NCI-H526 treated with DMSO at 0.1 percent for 48 hours (cell line): ENCODE data around the gene KCTD6.
A peak's percentile ranks its signal among the peaks of the same experiment; 100 is the strongest.

ENCODE experiments used
- DNase-seq: peaks from one replicate; lab custom pipeline; 2025; lab: John Stamatoyannopoulos, UW

The KCTD6 gene

DNA sequence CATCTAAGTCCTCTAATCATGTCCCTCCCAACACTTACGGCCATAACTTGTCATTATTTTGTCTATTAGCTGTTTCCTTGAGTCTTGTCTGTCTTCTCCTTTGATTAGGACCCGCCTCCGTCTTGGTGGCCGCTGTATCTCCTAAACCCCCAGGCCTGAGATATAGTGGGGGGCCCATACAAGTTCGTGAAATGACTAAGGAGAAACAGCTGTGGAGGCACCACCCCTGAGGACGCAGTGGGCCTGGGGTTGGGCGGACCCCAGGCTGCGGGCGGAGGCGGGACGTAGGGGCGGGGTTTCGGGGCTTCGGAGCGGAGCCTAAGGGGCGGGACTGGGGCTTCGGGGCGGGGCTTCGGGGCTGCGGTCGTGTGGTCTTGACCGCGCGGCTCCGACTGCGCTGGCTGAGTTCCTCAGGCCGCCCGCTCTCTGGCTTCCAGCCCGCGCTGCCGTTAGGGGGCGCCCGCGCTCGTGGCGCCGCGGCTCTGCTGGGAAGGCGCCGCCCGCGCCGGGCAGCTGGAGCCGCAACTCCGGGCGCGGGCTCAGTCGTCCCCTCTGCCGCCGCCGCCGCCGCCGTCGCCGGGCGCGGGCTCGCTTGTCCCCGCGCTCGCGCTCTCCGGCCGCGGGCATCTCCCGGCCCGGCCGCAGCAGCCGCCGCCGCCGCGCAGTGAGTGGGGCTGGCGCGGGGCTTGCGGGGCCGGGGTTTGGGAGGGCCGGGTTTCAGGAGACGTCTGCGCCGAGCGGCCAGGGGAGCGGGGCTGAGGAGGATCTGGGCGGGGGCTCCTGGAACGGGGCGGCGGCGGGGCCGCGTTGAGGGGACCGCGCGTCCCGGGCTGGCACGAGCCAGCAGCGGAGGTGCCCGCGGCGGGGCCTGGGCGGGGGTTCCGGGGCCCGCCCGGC lies at the start of gene KCTD6:
TSS of gene KCTD6 (plus strand) at position 591 of the 897 bp plus-strand sequence. CDS start 6,660 bp downstream, outside the sequence.
- peak; percentile 61 for DNase-seq

DNA sequence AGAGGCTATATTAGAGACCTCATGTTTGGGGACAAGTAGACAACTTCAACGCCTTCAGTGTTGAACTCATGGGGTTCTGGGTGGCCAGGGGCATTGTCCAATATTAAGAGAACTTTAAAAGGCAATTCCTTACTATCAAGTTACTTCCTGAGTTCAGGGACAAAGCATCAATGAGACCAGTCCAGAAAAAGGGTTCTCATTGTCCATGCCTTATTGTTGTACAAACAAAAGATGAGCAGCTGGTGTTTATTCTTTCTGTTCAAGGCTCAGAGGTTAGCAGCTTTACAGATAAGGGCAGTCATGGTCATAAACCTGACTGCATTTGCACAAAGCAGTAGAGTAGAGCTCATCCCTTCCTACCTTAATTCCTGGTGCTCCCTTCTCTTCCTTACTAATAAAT lies 39.7 kb upstream of the KCTD6 start:
- DNase-seq, result no peak

DNA sequence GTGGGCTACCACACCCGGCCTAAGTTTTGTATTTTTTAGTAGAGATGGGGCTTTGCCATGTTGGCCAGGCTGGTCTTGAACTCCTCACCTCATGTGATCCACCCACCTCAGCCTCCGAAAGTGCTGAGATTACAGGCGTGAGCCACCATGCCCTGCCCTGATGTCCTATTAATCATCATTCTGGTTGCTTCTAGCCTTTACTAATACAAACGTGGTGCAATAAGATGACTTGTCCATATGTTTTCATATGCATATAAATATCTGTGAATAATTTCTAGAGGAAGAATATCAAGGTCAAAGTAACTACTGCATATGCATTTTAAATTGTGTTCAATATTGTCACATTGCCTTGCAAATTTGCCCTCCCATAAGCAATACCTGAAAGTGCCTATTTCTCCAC lies 32.7 kb upstream of the KCTD6 start:
- DNase-seq, result no peak

GRCh38 chr3:58462829-58463180 lies 29.1 kb upstream of the KCTD6 start:
- no peak for DNase-seq

DNA sequence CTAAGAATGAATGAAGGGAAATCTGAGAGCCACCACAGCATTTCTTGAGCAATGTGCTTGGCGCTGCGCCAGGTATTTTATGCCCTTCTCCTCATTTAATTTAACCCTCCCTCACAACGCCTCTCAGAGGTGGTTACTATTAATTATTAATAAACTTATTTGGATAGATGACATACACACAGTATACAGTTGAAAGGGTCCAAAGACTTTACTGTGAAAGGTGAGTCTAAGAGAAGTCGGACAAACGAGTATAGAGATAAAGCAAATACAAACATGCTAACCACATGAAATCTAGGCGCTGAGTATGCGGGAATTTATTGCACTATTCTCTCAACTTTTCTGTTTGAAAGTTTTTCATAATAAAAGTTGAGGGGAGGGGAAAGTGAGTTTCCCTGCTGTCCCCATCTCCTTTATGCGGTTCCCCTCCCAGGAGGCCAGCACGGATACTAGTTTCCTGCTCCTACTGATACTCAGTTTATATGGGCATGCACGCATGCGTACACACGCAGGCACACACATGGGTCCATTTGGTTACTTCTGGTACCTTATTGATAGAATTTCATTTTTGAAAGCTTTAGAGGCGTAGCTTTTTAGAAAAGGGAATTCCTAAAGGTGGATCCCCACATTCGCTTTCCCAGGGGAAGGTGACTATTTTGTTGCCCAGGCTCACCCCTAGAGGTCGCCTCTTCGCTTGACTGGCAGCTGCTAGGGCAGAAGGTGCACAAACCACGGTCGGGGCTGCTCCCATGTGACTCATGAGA lies 28.5 kb upstream of the KCTD6 start:
- DNase-seq, result peak; percentile 12

DNA sequence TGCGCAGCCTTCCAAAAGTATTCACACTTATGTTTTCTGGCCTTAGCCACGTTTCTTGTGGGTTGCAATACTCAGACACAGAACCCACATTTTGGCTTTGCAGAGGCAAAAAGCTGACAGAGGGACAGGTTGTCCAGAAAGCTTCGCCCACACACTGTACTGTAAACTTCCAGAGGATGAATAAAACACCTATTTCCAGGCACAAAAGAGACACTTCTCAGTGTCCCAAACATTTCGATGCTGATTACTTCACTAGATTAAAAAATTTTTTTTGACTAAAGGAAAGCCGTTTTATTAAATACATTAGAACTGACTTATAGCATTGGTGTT lies 28.0 kb upstream of the KCTD6 start:
- no peak for DNase-seq

GRCh38 chr3:58464866-58465265 lies 27.0 kb upstream of the KCTD6 start:
- DNase-seq, result no peak

DNA sequence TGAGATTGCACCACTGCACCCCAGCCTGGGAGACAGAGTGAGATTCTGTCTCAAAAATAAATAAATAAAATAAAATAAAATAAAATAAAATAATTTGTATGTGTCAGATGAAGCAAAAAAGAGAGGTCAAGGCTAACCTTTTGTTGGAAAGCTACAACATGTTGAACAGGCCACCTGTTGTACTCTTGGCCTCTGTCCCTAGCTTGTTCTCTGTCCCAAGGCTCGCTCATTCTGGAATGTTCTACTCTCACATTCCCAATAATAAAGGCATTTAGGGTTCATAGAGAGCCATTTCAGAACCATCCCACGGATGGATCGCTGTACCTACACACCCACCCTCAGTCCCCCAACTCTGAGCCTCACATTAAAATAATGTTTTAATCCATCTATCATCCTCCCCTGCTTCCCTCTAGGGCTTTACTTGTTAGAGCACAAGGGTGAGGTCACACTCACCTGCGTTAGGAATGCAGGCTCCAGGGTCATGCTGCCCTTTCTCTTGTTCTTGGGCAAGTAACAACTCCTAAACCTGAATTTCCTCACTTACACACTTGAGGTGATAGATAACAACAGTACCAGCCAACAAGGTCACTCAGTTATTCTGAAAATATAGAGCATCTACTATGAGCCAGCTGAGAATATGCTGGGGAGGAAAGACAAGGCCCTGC lies 24.9 kb upstream of the KCTD6 start:
- no peak for DNase-seq

GRCh38 chr3:58469096-58469495 lies 22.8 kb upstream of the KCTD6 start:
- no peak for DNase-seq

- no peak for DNase-seq
These were observed 21.4 kb upstream of the KCTD6 start for GRCh38 chr3:58470363-58471024.

- no peak for DNase-seq
These were observed 20.6 kb upstream of the KCTD6 start for GRCh38 chr3:58471025-58471887.

DNA sequence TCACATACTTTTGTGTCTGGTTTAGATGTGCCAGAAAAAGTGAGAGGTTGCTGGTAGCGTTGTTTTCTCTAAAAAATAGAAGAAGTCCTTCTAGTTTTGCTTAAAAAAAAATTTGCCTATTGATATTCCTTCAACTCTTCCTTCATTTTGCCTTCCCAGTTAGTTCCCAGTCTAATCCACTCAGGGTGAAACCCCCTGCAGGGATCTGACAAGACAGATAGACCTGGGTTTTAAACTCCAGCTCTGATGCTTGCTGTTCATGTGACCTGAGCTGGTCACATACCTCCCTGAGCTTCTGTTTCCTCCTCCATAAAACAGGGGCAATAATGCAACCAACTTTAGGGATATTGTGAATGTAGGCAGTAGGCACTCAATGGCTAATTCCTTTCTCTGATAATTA lies 18.6 kb upstream of the KCTD6 start:
- DNase-seq, result no peak

GRCh38 chr3:58474348-58474911 lies 17.5 kb upstream of the KCTD6 start:
- no peak for DNase-seq

DNA sequence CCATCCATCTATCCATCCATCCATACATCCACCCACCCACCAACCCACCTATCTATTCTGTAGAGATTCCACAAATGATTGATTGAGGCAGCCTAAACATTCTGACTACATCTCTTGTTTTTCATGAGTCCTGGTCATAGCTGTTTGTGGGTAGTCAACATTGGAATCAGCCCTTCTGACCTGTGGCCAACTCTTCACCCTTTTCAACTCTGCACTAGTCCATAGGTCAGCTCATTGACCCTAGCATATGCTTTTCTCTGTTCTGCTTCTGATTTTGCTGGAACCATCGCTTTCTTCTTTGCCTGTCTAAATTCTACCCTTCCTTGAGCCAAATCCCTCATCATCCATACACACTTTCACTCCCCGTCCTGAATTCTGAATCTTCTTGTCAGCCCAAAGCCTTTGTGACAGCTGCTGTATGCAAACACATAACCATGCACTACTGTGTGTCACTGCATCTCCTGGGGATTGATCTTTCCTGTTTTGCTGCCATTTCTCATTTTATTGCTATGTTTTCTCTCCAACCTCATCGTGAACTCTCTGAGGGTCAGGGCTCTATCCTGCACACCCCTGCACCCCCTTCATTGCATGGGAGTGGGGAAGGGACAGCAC lies 16.8 kb upstream of the KCTD6 start:
- no peak for DNase-seq

GRCh38 chr3:58478781-58479180 lies 13.1 kb upstream of the KCTD6 start:
- DNase-seq, result no peak

- no peak for DNase-seq
These were observed 11.6 kb upstream of the KCTD6 start for GRCh38 chr3:58480309-58480708.

DNA sequence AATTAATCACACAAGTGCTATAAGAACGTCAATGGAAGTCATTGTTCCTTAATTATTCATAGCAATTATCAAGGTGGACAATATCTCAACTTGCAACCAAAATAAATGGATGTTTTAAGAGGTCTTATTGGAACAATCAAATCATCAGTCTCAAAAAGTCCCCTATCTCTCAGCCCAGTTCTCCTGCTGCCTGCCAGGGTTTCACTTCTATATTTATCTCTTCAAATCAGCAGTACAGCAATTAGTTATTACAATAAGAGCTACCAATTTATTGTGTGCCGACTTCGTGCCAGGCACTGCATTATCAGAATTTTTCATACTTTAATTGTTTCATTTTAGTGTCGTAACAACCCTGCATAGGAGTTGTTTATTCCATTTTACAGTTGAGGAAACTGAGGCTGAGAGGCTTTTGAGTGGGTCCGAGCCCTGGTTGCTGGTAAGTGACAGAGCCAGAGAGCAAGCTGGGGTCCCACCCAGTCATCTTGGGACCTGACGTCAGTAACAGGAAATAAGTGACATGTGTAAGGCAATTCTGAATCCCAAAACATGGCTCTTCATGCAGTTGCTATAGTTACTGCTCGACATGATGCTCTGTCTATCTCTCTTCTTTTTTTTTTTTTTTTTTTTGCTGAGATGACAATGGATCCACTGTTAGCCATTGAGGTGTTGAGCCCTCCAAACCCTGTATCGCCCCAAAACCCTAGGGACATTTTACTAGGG lies 8.8 kb upstream of the KCTD6 start:
- no peak for DNase-seq

DNA sequence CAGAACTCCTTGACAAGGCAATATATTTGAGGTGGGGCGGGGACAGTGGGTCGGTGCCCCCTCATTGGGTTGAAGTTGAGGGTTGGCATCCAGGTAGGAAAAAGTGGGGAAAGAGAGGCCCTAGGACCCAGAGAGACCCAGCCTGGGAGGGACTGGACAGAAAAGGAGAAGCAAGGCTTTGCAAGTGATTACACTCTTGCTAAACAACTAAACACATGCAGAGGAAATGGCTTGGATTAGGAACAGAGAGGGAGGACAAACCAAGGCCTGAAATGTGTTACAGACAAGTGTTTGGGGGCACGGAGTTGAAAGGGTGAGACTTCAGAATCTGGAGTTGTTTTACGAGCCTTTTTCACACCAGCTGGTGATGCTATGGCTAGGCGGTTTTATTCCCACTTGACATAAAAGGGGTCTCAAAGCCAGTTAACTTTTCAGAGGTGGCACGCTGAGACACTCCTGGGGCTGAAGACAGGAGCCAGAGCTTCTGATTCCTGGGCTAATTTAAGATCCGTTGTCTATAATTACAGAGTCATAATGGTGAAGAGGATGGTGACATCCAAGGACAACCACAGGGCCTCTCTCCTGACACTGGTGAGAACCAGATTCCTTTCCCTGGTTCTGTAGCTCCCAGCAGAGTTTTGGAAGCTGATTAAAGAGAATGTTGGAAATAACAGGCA lies 7.7 kb upstream of the KCTD6 start:
- DNase-seq, result no peak

- no peak for DNase-seq
These were observed 7.2 kb upstream of the KCTD6 start for GRCh38 chr3:58484722-58485069.
